ENCODE data around the gene GALNT17.

GALNT17 gene

DNA sequence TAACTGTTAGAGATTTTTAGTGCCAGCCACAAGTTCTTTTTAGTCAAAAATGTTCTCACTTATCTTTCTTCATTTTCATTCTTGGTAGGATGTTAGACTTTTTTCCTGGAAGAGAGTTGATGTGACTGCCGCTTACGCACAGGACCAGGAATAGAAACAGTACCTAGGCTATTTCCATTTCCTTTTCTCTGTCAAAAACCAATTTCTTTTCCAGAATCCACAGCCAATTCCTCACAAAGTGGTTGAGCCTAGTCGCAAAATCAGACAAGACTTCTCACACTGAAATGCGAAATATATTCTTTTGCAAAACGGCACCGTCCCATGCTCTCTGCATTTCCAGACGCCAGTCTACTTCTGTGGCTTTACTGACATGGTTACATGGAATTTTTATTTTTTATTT, 394.2 kb downstream of the GALNT17 start:
- no peak for TF ChIP-seq POLR2A (IDR thresholded peaks at IDR 0.05; ENCODE audit: low read depth, low read length)
- DNase-seq (ENCODE audit: insufficient read length) (no peak), FAIRE-seq (no peak)

DNA sequence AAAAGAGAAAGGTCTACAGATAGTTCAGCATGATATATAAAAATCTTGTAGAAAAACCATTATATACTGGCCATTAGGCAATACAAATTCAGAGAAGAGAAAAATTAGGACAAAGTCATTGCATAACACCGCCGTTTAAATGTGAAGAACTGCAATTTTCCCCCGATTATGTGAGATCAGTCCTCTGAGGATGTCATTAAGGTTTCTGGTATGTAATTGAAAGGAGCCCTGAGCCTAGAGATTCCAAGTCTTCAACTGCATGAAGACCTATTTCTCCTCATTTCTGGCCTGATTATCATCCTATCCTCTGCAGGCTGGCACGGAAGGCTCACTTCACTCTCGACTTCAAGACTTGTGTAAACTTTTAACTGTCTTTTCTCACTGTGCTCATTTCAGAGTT, 395.3 kb downstream of the GALNT17 start:
- no peak for DNase-seq (ENCODE audit: insufficient read length)
- TF ChIP-seq POLR2A (IDR thresholded peaks at IDR 0.05; ENCODE audit: low read depth, low read length) (no peak), TAF1 (IDR thresholded peaks at IDR 0.05; ENCODE audit: borderline replicate concordance, low read depth, low read length) (no peak), POLR2AphosphoS5 (IDR thresholded peaks at IDR 0.05; ENCODE audit: low read depth, low read length) (no peak)
- FAIRE-seq, result no peak

DNA sequence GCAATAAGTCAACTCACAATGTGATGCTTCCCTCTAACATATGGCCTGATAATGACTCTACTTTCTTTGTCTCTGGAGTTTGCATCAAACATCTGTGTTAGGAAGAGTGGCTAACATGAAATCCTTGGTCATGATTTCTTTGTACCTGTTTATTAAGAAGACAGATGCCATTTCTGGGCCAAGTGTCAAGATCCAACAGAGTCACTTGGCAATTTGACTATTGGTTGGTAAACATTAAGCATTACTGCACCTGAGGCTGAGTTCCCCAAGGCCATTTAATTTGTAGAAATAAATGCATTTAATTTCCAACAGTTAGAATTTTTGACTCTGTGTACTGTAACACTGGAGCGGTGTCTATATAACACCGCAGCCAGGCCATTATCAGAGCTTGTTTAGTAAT, 403.7 kb downstream of the GALNT17 start:
- TF ChIP-seq POLR2AphosphoS5 (IDR thresholded peaks at IDR 0.05; ENCODE audit: low read depth, low read length) (no peak), TAF1 (IDR thresholded peaks at IDR 0.05; ENCODE audit: borderline replicate concordance, low read depth, low read length) (no peak), POLR2A (IDR thresholded peaks at IDR 0.05; ENCODE audit: low read depth, low read length) (no peak)
- DNase-seq (ENCODE audit: insufficient read length) (no peak), FAIRE-seq (no peak)

DNA sequence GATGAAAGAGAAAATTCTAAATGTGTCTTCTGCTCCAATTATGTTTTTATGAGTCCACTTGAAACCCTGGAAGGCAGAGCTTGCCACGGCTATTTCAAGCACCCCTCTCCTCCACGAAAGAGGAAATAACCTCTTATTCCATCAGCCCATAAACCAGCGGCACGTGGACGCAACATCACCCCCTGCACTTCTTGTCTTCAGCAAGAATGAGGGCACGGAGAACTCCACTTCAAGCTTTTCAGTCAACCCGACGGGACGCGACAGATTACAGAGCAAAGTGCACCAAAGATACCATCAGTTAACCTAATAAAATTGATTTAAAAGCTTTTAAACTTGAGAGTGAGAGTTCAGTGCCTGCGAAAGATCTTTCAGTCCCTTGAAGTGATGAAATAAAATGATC, 406.3 kb downstream of the GALNT17 start:
- no peak for DNase-seq (ENCODE audit: insufficient read length)
- TF ChIP-seq TAF1 (IDR thresholded peaks at IDR 0.05; ENCODE audit: borderline replicate concordance, low read depth, low read length) (no peak), POLR2AphosphoS5 (IDR thresholded peaks at IDR 0.05; ENCODE audit: low read depth, low read length) (no peak), POLR2A (IDR thresholded peaks at IDR 0.05; ENCODE audit: low read depth, low read length) (no peak)
- FAIRE-seq, result no peak

DNA sequence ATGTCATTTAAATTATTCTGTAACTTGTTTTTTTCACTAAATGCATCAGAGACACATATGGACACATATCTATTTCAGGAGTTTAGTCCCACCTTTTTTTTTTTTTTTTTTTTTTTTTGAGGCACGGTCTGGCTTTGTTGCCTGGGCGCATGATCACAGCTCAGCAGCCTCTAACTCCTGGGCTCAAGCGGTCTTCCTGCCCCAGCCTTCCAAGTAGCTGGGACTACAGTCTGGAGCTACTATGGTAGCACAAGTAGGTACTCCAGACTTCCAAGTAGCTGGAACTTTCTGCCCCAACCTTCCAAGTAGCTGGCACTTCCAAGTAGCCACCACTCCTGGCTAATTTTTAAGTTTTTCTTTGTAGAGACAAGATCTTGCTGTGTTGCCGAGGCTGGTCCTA, 407.7 kb downstream of the GALNT17 start:
- DNase-seq (ENCODE audit: insufficient read length) (no peak), FAIRE-seq (no peak)
- no peak for TF ChIP-seq POLR2A (IDR thresholded peaks at IDR 0.05; ENCODE audit: low read depth, low read length)

DNA sequence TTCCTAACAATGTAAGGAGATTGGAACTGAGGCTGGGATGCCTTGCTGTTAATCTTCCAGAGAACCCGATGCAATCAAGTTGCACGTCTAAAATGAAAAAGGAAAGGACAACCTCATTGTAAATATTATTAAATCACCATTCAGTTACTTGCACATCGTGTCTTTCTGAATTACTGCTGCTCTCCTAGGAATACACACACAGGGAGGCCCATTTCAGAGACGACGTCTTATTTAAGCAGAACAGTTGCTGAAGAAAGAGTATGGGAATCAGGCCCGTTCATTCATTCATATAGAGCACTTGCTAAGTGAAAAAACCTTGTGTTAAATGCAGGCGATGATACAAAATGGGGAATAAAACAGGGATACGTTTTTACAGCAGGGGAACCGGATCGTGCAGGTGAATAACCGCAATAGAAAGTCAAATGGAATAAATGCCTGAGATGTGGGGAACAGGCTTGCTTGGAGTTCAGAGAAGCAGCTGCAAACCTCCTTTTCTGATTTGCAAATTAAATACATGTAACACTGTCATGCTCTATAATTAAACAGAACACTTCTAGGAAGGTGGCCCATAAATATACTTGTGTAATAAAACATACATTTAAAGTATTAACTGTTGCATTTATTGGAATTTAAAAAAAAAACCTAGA, 409.9 kb downstream of the GALNT17 start:
- TF ChIP-seq TAF1 (IDR thresholded peaks at IDR 0.05; ENCODE audit: borderline replicate concordance, low read depth, low read length) (no peak), POLR2A (IDR thresholded peaks at IDR 0.05; ENCODE audit: low read depth, low read length) (no peak), POLR2AphosphoS5 (IDR thresholded peaks at IDR 0.05; ENCODE audit: low read depth, low read length) (no peak)
- FAIRE-seq, result no peak

DNA sequence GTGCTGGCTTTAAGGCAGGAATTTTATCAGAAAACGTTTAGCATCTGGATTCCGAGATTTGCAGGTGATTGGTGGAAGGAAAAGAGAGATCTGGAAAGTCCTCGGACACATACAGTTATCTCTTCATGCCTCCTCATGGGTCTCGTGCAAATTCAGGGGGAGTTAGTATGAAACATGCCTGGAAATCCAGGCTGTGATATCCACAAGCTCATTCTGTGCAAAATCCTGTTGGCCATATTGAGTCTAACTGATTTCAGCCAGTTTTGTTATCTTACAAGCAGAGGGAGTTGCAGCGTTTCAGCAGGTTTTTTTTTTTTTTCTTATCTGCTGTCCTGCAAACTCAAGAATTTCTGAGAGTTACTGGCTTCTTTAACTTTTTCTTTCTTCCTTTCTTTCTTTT, 411.5 kb downstream of the GALNT17 start:
- no peak for TF ChIP-seq POLR2A (IDR thresholded peaks at IDR 0.05; ENCODE audit: low read depth, low read length)
- TF ChIP-seq TAF1 (IDR thresholded peaks at IDR 0.05; ENCODE audit: borderline replicate concordance, low read depth, low read length), result no peak
- no peak for TF ChIP-seq POLR2AphosphoS5 (IDR thresholded peaks at IDR 0.05; ENCODE audit: low read depth, low read length)
- no peak for FAIRE-seq
- DNase-seq (ENCODE audit: insufficient read length), result no peak

More for the DNA sequence above, 409.9 kb downstream of the GALNT17 start:
- DNase-seq (ENCODE audit: insufficient read length), result no peak

DNA sequence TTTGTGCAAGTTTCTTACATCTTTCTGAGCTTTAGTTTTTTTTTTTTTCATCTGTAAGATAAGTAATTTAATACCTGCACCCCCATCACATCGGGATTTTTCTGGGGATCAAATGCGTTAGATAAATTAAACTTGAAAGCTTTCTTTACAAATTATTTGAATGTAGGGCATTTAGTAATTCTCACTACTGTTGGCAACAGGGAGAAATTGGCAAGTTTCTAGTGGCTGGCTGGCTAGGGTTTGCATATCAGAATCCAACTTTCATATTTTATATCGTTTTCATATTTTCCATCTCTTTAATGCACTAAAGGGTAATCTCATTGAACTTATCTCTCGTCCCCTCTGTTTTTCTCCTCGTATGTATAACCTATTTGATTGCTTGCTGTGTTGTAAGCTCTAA, 412.9 kb downstream of the GALNT17 start:
- DNase-seq (ENCODE audit: insufficient read length), result no peak
- TF ChIP-seq POLR2AphosphoS5 (IDR thresholded peaks at IDR 0.05; ENCODE audit: low read depth, low read length) (no peak), POLR2A (IDR thresholded peaks at IDR 0.05; ENCODE audit: low read depth, low read length) (no peak), TAF1 (IDR thresholded peaks at IDR 0.05; ENCODE audit: borderline replicate concordance, low read depth, low read length) (no peak)
- no peak for FAIRE-seq

DNA sequence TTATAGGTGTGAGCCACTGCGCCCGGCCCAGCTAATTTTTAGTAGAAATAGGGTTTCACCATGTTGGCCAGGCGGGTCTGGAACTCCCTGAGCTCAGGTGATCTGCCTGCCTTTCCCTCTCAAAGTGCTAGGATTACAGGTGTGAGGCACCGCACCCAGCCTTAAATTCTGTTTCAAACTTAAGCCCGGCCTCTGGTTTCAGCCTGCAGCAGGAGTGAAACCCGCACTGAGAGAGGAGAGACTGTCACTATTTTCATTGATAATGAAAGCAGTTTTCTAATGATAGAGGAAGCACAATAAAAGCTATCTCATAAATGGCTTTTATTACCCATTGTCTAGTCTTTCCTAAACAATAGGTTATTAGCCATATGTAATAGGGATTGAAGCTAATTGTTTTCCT, 415.5 kb downstream of the GALNT17 start:
- TF ChIP-seq TAF1 (IDR thresholded peaks at IDR 0.05; ENCODE audit: borderline replicate concordance, low read depth, low read length) (no peak), POLR2AphosphoS5 (IDR thresholded peaks at IDR 0.05; ENCODE audit: low read depth, low read length) (no peak), POLR2A (IDR thresholded peaks at IDR 0.05; ENCODE audit: low read depth, low read length) (no peak)
- FAIRE-seq (no peak), DNase-seq (ENCODE audit: insufficient read length) (no peak)

DNA sequence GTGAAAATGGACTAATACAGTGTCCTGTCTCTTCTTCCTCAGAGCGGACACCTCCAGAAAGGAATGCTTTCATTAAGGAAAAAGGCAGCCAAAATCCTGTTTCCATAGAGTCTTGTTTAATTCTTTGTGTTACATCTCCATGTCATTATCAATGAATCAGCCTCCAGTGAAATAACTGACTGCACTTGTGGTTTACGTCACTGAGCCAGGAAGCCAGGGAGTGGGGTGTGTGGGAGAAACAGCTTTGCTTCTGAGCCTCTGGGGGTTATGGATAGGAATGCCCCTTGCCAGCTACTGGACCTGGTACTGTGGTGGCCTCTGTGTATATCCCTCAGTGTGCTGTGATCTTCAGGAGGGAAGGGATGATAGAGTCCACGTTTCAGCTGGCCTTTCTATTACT, 416.8 kb downstream of the GALNT17 start:
- FAIRE-seq (no peak), DNase-seq (ENCODE audit: insufficient read length) (no peak)
- TF ChIP-seq POLR2A (IDR thresholded peaks at IDR 0.05; ENCODE audit: low read depth, low read length) (no peak), POLR2AphosphoS5 (IDR thresholded peaks at IDR 0.05; ENCODE audit: low read depth, low read length) (no peak), TAF1 (IDR thresholded peaks at IDR 0.05; ENCODE audit: borderline replicate concordance, low read depth, low read length) (no peak)

DNA sequence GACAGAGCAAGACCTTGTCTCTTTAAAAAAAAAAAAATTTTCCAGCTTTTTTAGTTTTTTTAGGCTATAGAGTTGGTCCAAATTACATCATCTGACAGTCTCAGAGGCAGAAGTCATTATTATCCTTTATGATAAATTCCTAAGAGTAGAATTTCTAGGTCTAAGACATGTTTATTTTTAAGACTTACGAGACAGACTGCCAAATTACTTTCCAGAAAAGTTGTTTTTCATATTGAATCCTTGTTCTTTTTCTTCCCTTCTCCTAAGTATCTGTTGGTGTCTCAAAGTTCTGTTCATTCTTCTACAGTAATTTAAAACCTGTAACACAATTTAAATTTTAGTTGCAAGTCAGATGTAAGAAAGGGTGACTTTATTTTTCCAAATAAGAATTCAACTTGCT, 421.4 kb downstream of the GALNT17 start:
- DNase-seq (ENCODE audit: insufficient read length), result no peak
- no peak for FAIRE-seq
- no peak for TF ChIP-seq TAF1 (IDR thresholded peaks at IDR 0.05; ENCODE audit: borderline replicate concordance, low read depth, low read length)
- no peak for TF ChIP-seq POLR2AphosphoS5 (IDR thresholded peaks at IDR 0.05; ENCODE audit: low read depth, low read length)
- no peak for TF ChIP-seq POLR2A (IDR thresholded peaks at IDR 0.05; ENCODE audit: low read depth, low read length)

DNA sequence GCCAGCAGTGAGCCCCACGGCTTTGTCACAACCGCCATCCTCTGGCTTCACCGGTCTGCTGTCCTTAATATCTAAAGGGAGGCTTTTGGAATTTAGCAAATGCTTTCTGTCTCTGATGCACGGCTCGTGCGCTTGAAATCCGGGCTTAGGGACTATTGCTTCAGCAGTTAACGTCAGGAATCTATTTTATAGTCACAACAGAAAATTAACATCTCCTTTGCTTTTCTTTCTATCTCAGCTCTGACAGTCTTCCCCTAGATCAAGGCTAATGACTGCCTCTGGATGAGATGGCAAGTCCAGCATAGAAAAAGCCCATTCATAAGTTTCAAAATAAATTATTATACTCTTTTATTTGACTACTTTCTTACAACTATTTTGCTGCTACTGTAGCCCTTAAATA, 423.8 kb downstream of the GALNT17 start:
- no peak for TF ChIP-seq POLR2AphosphoS5 (IDR thresholded peaks at IDR 0.05; ENCODE audit: low read depth, low read length)
- TF ChIP-seq POLR2A (IDR thresholded peaks at IDR 0.05; ENCODE audit: low read depth, low read length), result no peak
- TF ChIP-seq TAF1 (IDR thresholded peaks at IDR 0.05; ENCODE audit: borderline replicate concordance, low read depth, low read length), result no peak
- FAIRE-seq (no peak), DNase-seq (ENCODE audit: insufficient read length) (no peak)

All from GM12892 (cell line).